IMR-90 (cell line): ENCODE data around the gene CDK5RAP2. TPM values are rescaled to one million over a fixed set of nuclear protein-coding genes. Genes with fewer than 3 reads are reported as not detected.

Experiments used
- ATAC-seq: fragments of 200-7000 bp; cut with Tn5 transposase; 2 replicates; pipeline ENCODE4 v1.9.1; 2020; ENCODE audit warnings: low read depth, mild to moderate bottlenecking, moderate library complexity
- BruUV-seq: library from RNA; stranded (reverse); fragments of 400-500 nt; replicated peaks from 2 replicates; lab custom pipeline; 2021; lab: Mats Ljungman, UMichigan
- CTCF ChIA-PET: fragments of 300-600 bp; formaldehyde crosslinking; extraction: SDS; loops from one replicate; lab custom pipeline; 2021; ENCODE audit warnings: antibody characterized with exemption; lab: Yijun Ruan, JAX
- POLR2A ChIA-PET: fragments of 300-600 bp; sonication (Branson Sonifier 250); formaldehyde crosslinking; loops from one replicate; lab custom pipeline; 2022; ENCODE audit warnings: antibody characterized with exemption; ENCODE audit not compliant: unreplicated experiment; lab: Charles Lee
- DNase-seq: peaks from one replicate; pipeline ENCODE4 v3.0.0; 2013
- H2AFZ ChIP-seq: replicated peaks from 2 replicates; pipeline ENCODE3; 2013; ENCODE audit warnings: low read length, mild to moderate bottlenecking; ENCODE audit not compliant: poor library complexity
- H2AK5ac ChIP-seq: 2 replicates; pipeline ENCODE4 v1.6.1; 2013; ENCODE audit warnings: low read depth, low read length, inconsistent platforms
- H2AK9ac ChIP-seq: replicated peaks from 2 replicates; pipeline ENCODE3; 2013; ENCODE audit warnings: mild to moderate bottlenecking, low read depth, low read length, moderate library complexity; ENCODE audit not compliant: poor library complexity
- H2BK120ac ChIP-seq: 2 replicates; pipeline ENCODE4 v1.6.1; 2013; ENCODE audit warnings: low read depth, low read length, inconsistent platforms
- H2BK15ac ChIP-seq: 3 replicates; pipeline ENCODE4 v1.6.1; 2013; ENCODE audit warnings: low read depth, low read length, inconsistent platforms
- H2BK20ac ChIP-seq: 2 replicates; pipeline ENCODE4 v1.6.1; 2013; ENCODE audit warnings: low read depth, mild to moderate bottlenecking, inconsistent platforms, low read length, moderate library complexity
- H2BK5ac ChIP-seq: 2 replicates; pipeline ENCODE4 v1.6.1; 2013; ENCODE audit warnings: mild to moderate bottlenecking, low read depth, low read length, inconsistent platforms; ENCODE audit not compliant: poor library complexity, severe bottlenecking
- H3K14ac ChIP-seq: replicated peaks from 2 replicates; pipeline ENCODE4 v1.6.1; 2013; ENCODE audit warnings: low read depth, low read length, inconsistent platforms
- H3K18ac ChIP-seq: 2 replicates; pipeline ENCODE4 v1.6.1; 2013; ENCODE audit warnings: low read depth, low read length, control low read depth
- H3K23ac ChIP-seq: 2 replicates; pipeline ENCODE4 v1.6.1; 2013; ENCODE audit warnings: low read depth, low read length, inconsistent platforms
- H3K27ac ChIP-seq: 2 replicates; pipeline ENCODE4 v1.5.1; 2013; ENCODE audit warnings: mild to moderate bottlenecking, control low read depth, low read length; ENCODE audit not compliant: insufficient read depth
- H3K27me3 ChIP-seq: 2 replicates; pipeline ENCODE4 v1.6.1; 2013; ENCODE audit warnings: low read length; ENCODE audit not compliant: control insufficient read depth, insufficient read depth
- H3K36me3 ChIP-seq: 2 replicates; pipeline ENCODE4 v1.6.1; 2013; ENCODE audit warnings: low read length, mixed read lengths; ENCODE audit not compliant: control insufficient read depth, insufficient read depth
- H3K4ac ChIP-seq: 2 replicates; pipeline ENCODE4 v1.6.1; 2013; ENCODE audit warnings: low read depth, low read length, inconsistent platforms
- H3K4me1 ChIP-seq: 2 replicates; pipeline ENCODE4 v1.6.1; 2013; ENCODE audit warnings: low read length, mixed read lengths; ENCODE audit not compliant: control insufficient read depth, insufficient read depth
- H3K4me2 ChIP-seq: 2 replicates; pipeline ENCODE4 v1.6.1; 2013; ENCODE audit warnings: low read depth, mild to moderate bottlenecking, control low read depth, low read length, moderate library complexity
- H3K4me3 ChIP-seq: 2 replicates; pipeline ENCODE4 v1.5.1; 2013; ENCODE audit warnings: low read depth, mild to moderate bottlenecking, control low read depth, low read length, moderate library complexity; ENCODE audit not compliant: insufficient read depth
- H3K56ac ChIP-seq: 2 replicates; pipeline ENCODE4 v1.6.1; 2013; ENCODE audit warnings: low read length, inconsistent platforms; ENCODE audit not compliant: insufficient read depth; ENCODE audit errors: extremely low read depth
- H3K79me1 ChIP-seq, 2 experiments: 2 replicates each; pipeline ENCODE4 v1.6.1; 2013; ENCODE audit warnings: low read length in 2 of 2, inconsistent platforms in 1 of 2, low read depth in 1 of 2
- H3K9ac ChIP-seq: 2 replicates; pipeline ENCODE4 v1.6.1; 2013; ENCODE audit warnings: low read depth, low read length, control low read depth
- H3K9me1 ChIP-seq: 2 replicates; pipeline ENCODE4 v1.6.1; 2013; ENCODE audit warnings: low read length, inconsistent platforms; ENCODE audit not compliant: insufficient read depth
- H3K9me3 ChIP-seq: 2 replicates; pipeline ENCODE4 v1.6.1; 2013; ENCODE audit warnings: low read length; ENCODE audit not compliant: control insufficient read depth, insufficient read depth
- H4K20me1 ChIP-seq: 2 replicates; pipeline ENCODE4 v1.6.1; 2013; ENCODE audit warnings: low read length, inconsistent platforms; ENCODE audit not compliant: insufficient read depth
- H4K5ac ChIP-seq: 2 replicates; pipeline ENCODE4 v1.6.1; 2013; ENCODE audit warnings: mild to moderate bottlenecking, low read depth, low read length, control low read depth
- H4K8ac ChIP-seq, 2 experiments: 2 replicates each; pipeline ENCODE4 v1.6.1; 2013; ENCODE audit warnings: low read depth in 2 of 2, low read length in 2 of 2, control low read depth in 1 of 2, inconsistent platforms in 1 of 2
- H4K91ac ChIP-seq: 2 replicates; pipeline ENCODE4 v1.6.1; 2013; ENCODE audit warnings: low read depth, low read length, inconsistent platforms; ENCODE audit not compliant: insufficient read depth
- BHLHE40 ChIP-seq: fragments of 150-350 bp; IDR thresholded peaks from 2 replicates; pipeline ENCODE4 v1.6.1; 2016; ENCODE audit warnings: mild to moderate bottlenecking, low read depth, low read length
- CEBPB ChIP-seq: IDR thresholded peaks from 2 replicates; pipeline ENCODE4 v1.6.1; 2012; ENCODE audit warnings: low read depth, low read length, improper control_type of control experiment
- FOS ChIP-seq: fragments of 150-350 bp; IDR thresholded peaks from 2 replicates; pipeline ENCODE4 v1.6.1; 2016; ENCODE audit warnings: low read depth, low read length
- MAFK ChIP-seq: IDR thresholded peaks from 2 replicates; pipeline ENCODE4 v1.6.1; 2012; ENCODE audit warnings: low read depth, low read length, improper control_type of control experiment
- MXI1 ChIP-seq: IDR thresholded peaks from 2 replicates; pipeline ENCODE4 v1.6.1; 2012; ENCODE audit warnings: low read depth, mild to moderate bottlenecking, low read length, moderate library complexity, borderline replicate concordance
- RAD21 ChIP-seq: IDR thresholded peaks from 2 replicates; pipeline ENCODE4 v1.6.1; 2012; ENCODE audit warnings: low read length, improper control_type of control experiment
- RFX5 ChIP-seq: IDR thresholded peaks from 2 replicates; pipeline ENCODE4 v1.8.0; 2012; ENCODE audit warnings: low read depth, mild to moderate bottlenecking, low read length, moderate library complexity
- WGBS, 2 experiments: methylation state at CpG; one replicate each; pipeline versions ENCODE4 v1.1.5 to v1.1.7; 2013; ENCODE audit warnings: missing lambda C conversion rate in 2 of 2; ENCODE audit not compliant: insufficient read length in 1 of 2; ENCODE audit errors: extremely low coverage in 2 of 2; 5-methylcytosine and 5-hydroxymethylcytosine counted together
- dilution Hi-C: fragments of 300-500 bp; cut with HindIII; formaldehyde crosslinking; loops from one replicate; pipeline ENCODE4 v1.14.3; 2018; ENCODE audit warnings: low sequenced_read_pairs; ENCODE audit not compliant: unreplicated experiment
- in situ Hi-C: fragments of 300-500 bp; cut with MboI; formaldehyde crosslinking; loops from 3 replicates; pipeline ENCODE4 v1.14.3; 2019; ENCODE audit warnings: low sequenced_read_pairs, inconsistent platforms, mixed read lengths
- intact Hi-C: fragments of 100-400 bp; cut with micrococcal nuclease; formaldehyde crosslinking; loops from 2 replicates; pipeline ENCODE4 v1.10.0; 2022
- polyA plus RNA-seq, 3 experiments: library from polyadenylated mRNA; depleted of rRNA; stranded (reverse); fragments of >200 nt; gene quantifications; 2 replicates each; pipeline ENCODE4 v1.2.3, GENCODE V29; 2012; ENCODE audit warnings: low replicate concordance in 1 of 3
- total RNA-seq: library from RNA; depleted of rRNA; stranded (reverse); fragments of >200 nt; gene quantifications from 2 replicates; pipeline ENCODE4 v1.2.3, GENCODE V29; 2012

The CDK5RAP2 gene
- total and polyA plus RNA-seq, 2 of the 4 experiments (the other 2 are of a cell fraction) = 29.5 to 31.7 TPM

- peaks cover 9% of the 10 kb centered on the region; the same call in 1 of the 2 replicates for H3K9me1 ChIP-seq
- ATAC-seq = no peak
- TF ChIP-seq MAFK = no peak
- no peak for TF ChIP-seq MXI1
- TF ChIP-seq FOS = no peak
- no peak for TF ChIP-seq CEBPB
- no peak for TF ChIP-seq RFX5
- TF ChIP-seq BHLHE40 = no peak
- no peak for TF ChIP-seq RAD21
- H3K27ac ChIP-seq = no peak overlapping the region
- H3K9ac ChIP-seq = no peak overlapping the region
- H3K79me1 ChIP-seq = peaks cover 3% of the 10 kb centered on the region in 2 experiments; a peak in 2 of 4 replicates
- no peak overlapping the region for H3K4me3 ChIP-seq
- no peak overlapping the region for H2AK5ac ChIP-seq
- dilution Hi-C loops = no loop called here
- H4K8ac ChIP-seq = no peak overlapping the region
- intact Hi-C loops = no loop called here
- POLR2A ChIA-PET = no interaction called here
- H4K20me1 ChIP-seq = no peaks in the 10 kb centered on the region
- H4K5ac ChIP-seq = no peak overlapping the region
- no peak overlapping the region for H3K4ac ChIP-seq
- peaks cover 4% of the 10 kb centered on the region; the same call in 1 of the 2 replicates for H3K4me1 ChIP-seq
- DNase-seq = no peak
- H2BK120ac ChIP-seq = no peak overlapping the region
- H2AFZ ChIP-seq = no peak overlapping the region
- 100% methylated on average over 1 of the region's 4 CpGs; no CpG with 5 or more reads in 1 of the 2 experiments for WGBS, 2 experiments
- H3K14ac ChIP-seq = no peak overlapping the region
- no TSS peak for BruUV-seq
- H2BK20ac ChIP-seq = no peak overlapping the region
- H2AK9ac ChIP-seq = no peak overlapping the region
- no peak overlapping the region for H3K56ac ChIP-seq
- H3K23ac ChIP-seq = no peak overlapping the region
- in situ Hi-C loops = no loop called here
- CTCF ChIA-PET = interaction anchor here (0.8 kb wide), 1 partner anchor 22 kb away, joined by 3 read pairs; no protein-coding TSS in a partner anchor
- H2BK15ac ChIP-seq = no peak overlapping the region
- H3K27me3 ChIP-seq = no peaks in the 10 kb centered on the region
- no peak overlapping the region for H3K18ac ChIP-seq
- no peak overlapping the region for H3K4me2 ChIP-seq
- H2BK5ac ChIP-seq = no peak overlapping the region
- H3K36me3 ChIP-seq = peaks cover 4% of the 10 kb centered on the region
- H4K91ac ChIP-seq = no peak overlapping the region
- H3K9me3 ChIP-seq = no peaks in the 10 kb centered on the region
Observed at GRCh38 chr9:120418315-120418714, 161.7 kb downstream of the CDK5RAP2 start.
